GM19351 (cell line): Measurements from ENCODE around the gene LDHD.
"Not testable (repeated sequence)": the region's sequence is repeated elsewhere in the genome, so short reads cannot be mapped to it uniquely, and the experiment has no call there.

ENCODE experiments used
- ATAC-seq: cut with Tn5 transposase; IDR thresholded peaks from one replicate; pipeline ENCODE4 v1.9.1; 2021; ENCODE audit warnings: mild to moderate bottlenecking, moderate library complexity; ENCODE audit not compliant: unreplicated experiment

Gene LDHD

GRCh38 chr16:75116081-75116910, at the start of gene LDHD:
Gene LDHD, minus strand, starts transcription at chr16:75116780. Its CDS starts 60 bp downstream, at chr16:75116720.
- ATAC-seq = no peak

GRCh38 chr16:75160386-75160785, 43.8 kb upstream of the LDHD start:
- no peak for ATAC-seq

GRCh38 chr16:75152635-75153034, 36.1 kb upstream of the LDHD start:
- ATAC-seq = no peak

GRCh38 chr16:75151798-75152197, 35.2 kb upstream of the LDHD start:
- no peak for ATAC-seq

- peak; percentile 80 for ATAC-seq
Observed at GRCh38 chr16:75148311-75149195, 32.0 kb upstream of the LDHD start, which contains the start of gene ZFP1. Gene ZFP1, plus strand, starts transcription at chr16:75148524. Its CDS starts 4,428 bp downstream, at chr16:75152952.

- no peak for ATAC-seq
Observed at GRCh38 chr16:75147968-75148310, 31.4 kb upstream of the LDHD start.

GRCh38 chr16:75143941-75144340, 27.4 kb upstream of the LDHD start:
- ATAC-seq = no peak

GRCh38 chr16:75139498-75139897, 22.9 kb upstream of the LDHD start:
- no peak for ATAC-seq

GRCh38 chr16:75138636-75139035, 22.1 kb upstream of the LDHD start:
- ATAC-seq = no peak

- no peak for ATAC-seq
Observed at GRCh38 chr16:75138233-75138632, 21.7 kb upstream of the LDHD start.

- no peak for ATAC-seq
Observed at GRCh38 chr16:75131081-75131480, 14.5 kb upstream of the LDHD start.

GRCh38 chr16:75130150-75130771, 13.7 kb upstream of the LDHD start:
- no peak for ATAC-seq

GRCh38 chr16:75129421-75130149, 13.0 kb upstream of the LDHD start:
- ATAC-seq = not testable (repeated sequence)

- no peak for ATAC-seq
Observed at GRCh38 chr16:75127713-75128415, 11.3 kb upstream of the LDHD start.

GRCh38 chr16:75122609-75123008, 6.0 kb upstream of the LDHD start:
- no peak for ATAC-seq

GRCh38 chr16:75121949-75122568, 5.5 kb upstream of the LDHD start:
- ATAC-seq = no peak

GRCh38 chr16:75120253-75120652, 3.7 kb upstream of the LDHD start:
- no peak for ATAC-seq

GRCh38 chr16:75118943-75119539, 2.5 kb upstream of the LDHD start:
- no peak for ATAC-seq

GRCh38 chr16:75116911-75117245, 298 bp upstream of the LDHD start:
- no peak for ATAC-seq
